ENCODE results near the gene TPST1.

Gene TPST1

GRCh38 chr7:66301249-66301648 is 96.1 kb downstream of the TPST1 start:
- Histone ChIP-seq H3K27me3 (ENCODE audit: insufficient read depth, poor library complexity, severe bottlenecking) (no peaks in the 10 kb centered on the region), H3K9me3 (ENCODE audit: severe bottlenecking) (peaks cover 9% of the 10 kb centered on the region), H3K4me3 (ENCODE audit: severe bottlenecking) (no peak overlapping the region), H3K4me1 (ENCODE audit: insufficient read depth, poor library complexity, severe bottlenecking) (peaks cover 39% of the 10 kb centered on the region), H3K27ac (ENCODE audit: poor library complexity, severe bottlenecking) (no peak overlapping the region), H3K36me3 (ENCODE audit: low read depth) (0 out of 2 replicates have a peak, but pooled peaks cover 3% of the 10 kb centered on the region)
- ATAC-seq (ENCODE audit: low read depth) (no peak), DNase-seq (ENCODE audit: low spot score) (no peak)
- TF ChIP-seq CTCF (IDR thresholded peaks at IDR 0.05; ENCODE audit: poor library complexity, severe bottlenecking): no peak

GRCh38 chr7:66301737-66302136 is 96.6 kb downstream of the TPST1 start:
- Histone ChIP-seq H3K36me3 (ENCODE audit: low read depth) (0 out of 2 replicates have a peak, but pooled peaks cover 3% of the 10 kb centered on the region), H3K4me1 (ENCODE audit: insufficient read depth, poor library complexity, severe bottlenecking) (peaks cover 36% of the 10 kb centered on the region), H3K27ac (ENCODE audit: poor library complexity, severe bottlenecking) (no peak overlapping the region), H3K27me3 (ENCODE audit: insufficient read depth, poor library complexity, severe bottlenecking) (no peaks in the 10 kb centered on the region), H3K9me3 (ENCODE audit: severe bottlenecking) (peaks cover 9% of the 10 kb centered on the region), H3K4me3 (ENCODE audit: severe bottlenecking) (no peak overlapping the region)
- ATAC-seq (ENCODE audit: low read depth) (no peak), DNase-seq (ENCODE audit: low spot score) (no peak)
- no peak for TF ChIP-seq CTCF (IDR thresholded peaks at IDR 0.05; ENCODE audit: poor library complexity, severe bottlenecking)

- peak overlapping the region; percentile 11 for H3K27ac ChIP-seq (ENCODE audit: poor library complexity, severe bottlenecking)
- TF ChIP-seq CTCF (IDR thresholded peaks at IDR 0.05; ENCODE audit: poor library complexity, severe bottlenecking): no peak
- H3K27me3 ChIP-seq (ENCODE audit: insufficient read depth, poor library complexity, severe bottlenecking): no peaks in the 10 kb centered on the region
- ATAC-seq (ENCODE audit: low read depth) (no peak), DNase-seq (ENCODE audit: low spot score) (no peak)
- H3K4me3 ChIP-seq (ENCODE audit: severe bottlenecking): no peak overlapping the region
- H3K9me3 ChIP-seq (ENCODE audit: severe bottlenecking): peaks cover 3% of the 10 kb centered on the region
- peaks cover 23% of the 10 kb centered on the region for H3K4me1 ChIP-seq (ENCODE audit: insufficient read depth, poor library complexity, severe bottlenecking)
- no peaks in the 10 kb centered on the region for H3K36me3 ChIP-seq (ENCODE audit: low read depth)
These were observed 98.5 kb downstream of the TPST1 start for GRCh38 chr7:66303454-66304155.

- DNase-seq (ENCODE audit: low spot score) (no peak), ATAC-seq (ENCODE audit: low read depth) (peak; percentile 33; the same call in 1 of the 3 replicates)
- no peak for TF ChIP-seq CTCF (IDR thresholded peaks at IDR 0.05; ENCODE audit: poor library complexity, severe bottlenecking)
These were observed 99.4 kb downstream of the TPST1 start for GRCh38 chr7:66304536-66304935.

GRCh38 chr7:66306243-66306642 is 101.1 kb downstream of the TPST1 start:
- DNase-seq (ENCODE audit: low spot score) (no peak), ATAC-seq (ENCODE audit: low read depth) (peak; percentile 73)
- H3K4me3 ChIP-seq (ENCODE audit: severe bottlenecking): no peak overlapping the region
- no peaks in the 10 kb centered on the region for H3K36me3 ChIP-seq (ENCODE audit: low read depth)
- H3K27ac ChIP-seq (ENCODE audit: poor library complexity, severe bottlenecking): no peak overlapping the region
- H3K4me1 ChIP-seq (ENCODE audit: insufficient read depth, poor library complexity, severe bottlenecking): peaks cover 23% of the 10 kb centered on the region
- H3K9me3 ChIP-seq (ENCODE audit: severe bottlenecking): no peaks in the 10 kb centered on the region
- no peak for TF ChIP-seq CTCF (IDR thresholded peaks at IDR 0.05; ENCODE audit: poor library complexity, severe bottlenecking)
- H3K27me3 ChIP-seq (ENCODE audit: insufficient read depth, poor library complexity, severe bottlenecking): no peaks in the 10 kb centered on the region

More at GRCh38 chr7:66304536-66304935, 99.4 kb downstream of the TPST1 start:
- no peaks in the 10 kb centered on the region for H3K36me3 ChIP-seq (ENCODE audit: low read depth)
- H3K4me1 ChIP-seq (ENCODE audit: insufficient read depth, poor library complexity, severe bottlenecking): peaks cover 23% of the 10 kb centered on the region
- H3K4me3 ChIP-seq (ENCODE audit: severe bottlenecking): no peak overlapping the region
- H3K9me3 ChIP-seq (ENCODE audit: severe bottlenecking): no peaks in the 10 kb centered on the region
- H3K27me3 ChIP-seq (ENCODE audit: insufficient read depth, poor library complexity, severe bottlenecking): no peaks in the 10 kb centered on the region
- H3K27ac ChIP-seq (ENCODE audit: poor library complexity, severe bottlenecking): peak overlapping the region; percentile 11

Data from RWPE2 (cell line).